Measurements from ENCODE around the gene NAXE.
A peak's percentile ranks its signal among the peaks of the same experiment; 100 is the strongest.
"Not testable (repeated sequence)": the region's sequence is repeated elsewhere in the genome, so short reads cannot be mapped to it uniquely, and the experiment has no call there.

Gene NAXE

DNA sequence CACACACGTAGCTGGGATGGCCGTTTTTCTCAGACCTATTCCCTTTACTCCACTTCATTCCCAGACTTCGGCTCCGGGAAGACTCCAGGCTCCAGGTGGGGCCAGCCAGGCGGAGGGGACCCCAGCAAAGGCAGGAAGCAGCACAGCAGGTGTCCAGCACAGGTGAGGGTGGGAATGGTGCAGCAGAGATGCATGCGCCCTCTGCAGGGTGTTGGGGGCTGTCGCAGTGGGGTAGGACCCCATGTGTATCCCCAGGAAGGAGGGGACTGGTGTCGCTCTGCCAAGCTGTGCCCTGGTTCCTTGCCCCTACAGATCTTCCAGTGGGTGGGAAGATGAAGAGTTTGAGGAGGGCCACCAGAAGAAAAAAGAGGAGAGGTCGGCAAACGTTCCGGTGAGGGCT is 6.8 kb upstream of the NAXE start:
- Histone ChIP-seq H3K9ac (ENCODE audit: low read length) (no peak overlapping the region), H3K4me1 (ENCODE audit: control insufficient read depth, insufficient read depth, low read length) (no peaks in the 10 kb centered on the region), H3K4me3 (ENCODE audit: low read length) (no peak overlapping the region), H3K36me3 (ENCODE audit: control insufficient read depth, insufficient read depth, low read length, severe bottlenecking) (no peaks in the 10 kb centered on the region), H3K9me3 (ENCODE audit: control insufficient read depth, low read length) (no peaks in the 10 kb centered on the region), H3K27me3 (replicated peaks; ENCODE audit: control insufficient read depth, insufficient read depth, low read length) (peaks cover 18% of the 10 kb centered on the region)
- DNase-seq (ENCODE audit: low read depth), result no peak

DNA sequence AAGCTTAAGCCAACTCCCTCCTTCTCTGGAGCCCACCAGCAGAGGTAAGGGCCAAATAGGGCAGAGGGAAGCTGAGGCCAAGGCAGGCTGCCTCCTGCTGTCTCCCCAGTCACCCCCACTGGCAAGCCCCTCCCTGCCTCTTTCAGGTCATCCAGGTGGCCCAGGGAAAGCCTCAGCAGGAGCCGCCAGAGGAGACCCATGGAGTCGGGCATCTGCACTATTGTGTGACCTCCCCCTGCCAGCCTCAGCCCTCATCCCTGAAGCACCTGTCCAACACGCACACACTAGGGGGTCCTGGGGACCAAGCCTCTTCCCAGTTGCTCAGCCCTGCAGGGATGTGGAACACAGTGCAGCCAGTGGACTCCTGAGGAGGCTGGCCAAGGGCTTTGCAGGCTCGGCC is 5.3 kb upstream of the NAXE start:
- peaks cover 5% of the 10 kb centered on the region for H3K4me1 ChIP-seq (ENCODE audit: control insufficient read depth, insufficient read depth, low read length)
- no peaks in the 10 kb centered on the region for H3K36me3 ChIP-seq (ENCODE audit: control insufficient read depth, insufficient read depth, low read length, severe bottlenecking)
- H3K9me3 ChIP-seq (ENCODE audit: control insufficient read depth, low read length), result no peaks in the 10 kb centered on the region
- no peak overlapping the region for H3K9ac ChIP-seq (ENCODE audit: low read length)
- H3K27me3 ChIP-seq (replicated peaks; ENCODE audit: control insufficient read depth, insufficient read depth, low read length), result peaks cover 10% of the 10 kb centered on the region
- H3K4me3 ChIP-seq (ENCODE audit: low read length), result no peak overlapping the region
- DNase-seq (ENCODE audit: low read depth), result no peak

DNA sequence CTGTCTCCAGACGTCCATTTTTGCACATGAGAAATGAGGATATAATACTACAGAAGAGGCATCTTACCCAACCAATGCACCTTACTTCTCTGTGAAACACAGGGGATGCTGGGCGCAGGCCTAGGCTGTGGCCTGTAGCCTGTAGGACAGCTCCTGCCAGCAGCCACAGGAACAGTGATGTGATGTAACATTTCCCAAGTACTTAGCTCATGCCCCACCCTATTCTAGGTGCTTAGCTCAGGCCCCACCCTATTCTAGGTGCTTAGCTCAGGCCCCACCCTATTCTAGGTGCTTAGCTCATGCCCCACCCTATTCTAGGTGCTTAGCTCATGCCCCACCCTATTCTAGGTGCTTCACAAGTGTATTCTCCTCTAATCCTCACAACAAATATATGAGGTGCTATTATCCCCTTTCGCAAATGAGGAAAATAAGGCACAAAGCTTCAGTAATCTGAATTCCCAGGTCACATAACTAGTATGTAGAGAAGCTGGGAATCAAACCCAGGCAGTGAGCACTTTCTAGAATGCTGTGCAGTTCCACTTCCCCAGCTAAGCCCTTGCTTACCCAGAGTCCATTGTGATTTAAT is 4.6 kb upstream of the NAXE start:
- peaks cover 10% of the 10 kb centered on the region for H3K27me3 ChIP-seq (replicated peaks; ENCODE audit: control insufficient read depth, insufficient read depth, low read length)
- H3K36me3 ChIP-seq (ENCODE audit: control insufficient read depth, insufficient read depth, low read length, severe bottlenecking), result no peaks in the 10 kb centered on the region
- no peaks in the 10 kb centered on the region for H3K9me3 ChIP-seq (ENCODE audit: control insufficient read depth, low read length)
- H3K4me3 ChIP-seq (ENCODE audit: low read length), result no peak overlapping the region
- H3K9ac ChIP-seq (ENCODE audit: low read length), result no peak overlapping the region
- no peak for DNase-seq (ENCODE audit: low read depth)
- H3K4me1 ChIP-seq (ENCODE audit: control insufficient read depth, insufficient read depth, low read length), result peaks cover 6% of the 10 kb centered on the region

DNA sequence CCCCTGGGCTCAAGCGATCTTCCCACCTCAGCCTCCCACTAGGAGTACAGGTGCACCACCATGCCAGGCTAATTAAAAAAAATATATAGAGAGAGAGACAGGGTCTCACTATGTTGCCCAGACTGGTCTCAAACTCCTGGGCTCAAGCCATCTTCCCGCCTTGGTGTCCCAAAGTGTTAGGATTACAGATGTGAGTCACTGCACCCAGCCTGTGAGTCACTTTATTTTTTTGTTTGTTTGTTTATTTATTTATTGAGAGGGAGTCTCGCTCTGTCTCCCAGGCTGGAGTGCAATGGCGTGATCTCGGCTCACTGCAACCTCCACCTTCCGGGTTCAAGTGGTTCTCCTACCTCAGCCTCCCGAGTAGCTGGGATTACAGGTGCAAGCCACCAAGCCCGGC is 3.6 kb upstream of the NAXE start:
- H3K9ac ChIP-seq (ENCODE audit: low read length); H3K36me3 ChIP-seq (ENCODE audit: control insufficient read depth, insufficient read depth, low read length, severe bottlenecking); DNase-seq (ENCODE audit: low read depth); H3K4me3 ChIP-seq (ENCODE audit: low read length); H3K27me3 ChIP-seq (replicated peaks; ENCODE audit: control insufficient read depth, insufficient read depth, low read length); H3K9me3 ChIP-seq (ENCODE audit: control insufficient read depth, low read length): not testable (repeated sequence)
- peaks cover 11% of the 10 kb centered on the region for H3K4me1 ChIP-seq (ENCODE audit: control insufficient read depth, insufficient read depth, low read length)

DNA sequence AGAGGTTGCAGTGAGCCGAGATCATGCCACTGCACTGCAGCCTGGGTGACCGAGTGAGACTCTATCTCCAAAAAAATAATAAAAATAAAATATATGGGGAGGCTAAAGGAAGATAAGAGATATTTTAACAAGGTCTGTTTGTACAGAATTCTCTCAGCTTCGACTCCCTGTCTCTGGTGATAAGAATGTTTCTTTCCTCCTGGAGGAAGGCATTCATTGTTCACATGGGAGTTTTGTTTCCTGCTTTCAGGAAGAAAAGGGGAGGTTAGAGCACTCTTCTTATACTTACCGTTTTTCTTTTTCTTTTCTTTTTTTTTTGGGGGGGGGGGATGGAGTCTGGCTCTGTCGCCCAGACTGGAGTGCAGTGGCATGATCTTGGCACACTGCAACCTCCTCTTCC is 2.0 kb upstream of the NAXE start:
- Histone ChIP-seq H3K9ac (ENCODE audit: low read length) (no peak overlapping the region), H3K27me3 (replicated peaks; ENCODE audit: control insufficient read depth, insufficient read depth, low read length) (peaks cover 10% of the 10 kb centered on the region), H3K4me1 (ENCODE audit: control insufficient read depth, insufficient read depth, low read length) (peaks cover 11% of the 10 kb centered on the region), H3K36me3 (ENCODE audit: control insufficient read depth, insufficient read depth, low read length, severe bottlenecking) (peaks cover 8% of the 10 kb centered on the region), H3K9me3 (ENCODE audit: control insufficient read depth, low read length) (no peaks in the 10 kb centered on the region), H3K4me3 (ENCODE audit: low read length) (no peak overlapping the region)
- no peak for DNase-seq (ENCODE audit: low read depth)

DNA sequence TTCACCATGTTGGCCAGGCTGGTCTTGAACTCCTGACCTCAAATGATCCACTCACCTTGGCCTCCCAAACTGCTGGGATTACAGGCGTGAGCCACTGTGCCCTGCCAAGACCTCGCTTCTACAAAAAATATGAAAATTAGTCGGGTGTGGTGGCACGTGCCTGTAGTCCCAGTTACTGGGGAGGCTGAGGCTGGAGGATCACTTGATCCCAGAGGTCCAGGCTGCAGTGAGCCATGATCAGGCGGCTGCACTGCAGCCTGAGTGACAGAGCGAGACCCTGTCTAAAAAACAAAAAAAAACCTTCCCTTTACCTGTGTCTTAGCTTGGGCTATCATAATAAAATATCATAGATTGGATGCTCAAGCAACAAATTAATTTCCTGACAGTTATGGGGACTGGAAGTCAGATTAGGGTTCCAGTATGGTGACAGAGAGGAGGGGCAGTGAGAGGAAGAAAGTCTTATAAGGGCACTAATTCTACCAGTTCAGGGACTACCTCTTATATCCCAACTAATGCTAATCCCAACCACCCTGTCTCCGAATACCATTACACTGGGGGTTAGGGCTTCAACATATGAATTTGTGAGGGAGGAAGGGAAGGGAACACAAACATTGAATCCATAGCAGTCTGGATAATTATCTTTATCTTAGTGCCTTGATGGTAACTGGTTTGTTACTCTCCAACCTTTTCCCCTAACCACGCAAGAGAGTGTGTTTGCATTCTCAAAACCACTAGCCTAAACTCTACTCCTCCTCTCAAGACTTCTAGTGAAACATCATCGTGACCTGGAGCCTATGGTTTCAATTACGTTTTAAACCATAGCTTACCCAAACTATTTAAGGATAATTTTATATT is 1.0 kb upstream of the NAXE start:
- Histone ChIP-seq H3K4me3 (ENCODE audit: low read length) (peak overlapping the region; percentile 86), H3K27me3 (replicated peaks; ENCODE audit: control insufficient read depth, insufficient read depth, low read length) (peaks cover 1% of the 10 kb centered on the region), H3K9ac (ENCODE audit: low read length) (peak overlapping the region; percentile 87), H3K36me3 (ENCODE audit: control insufficient read depth, insufficient read depth, low read length, severe bottlenecking) (peaks cover 18% of the 10 kb centered on the region), H3K9me3 (ENCODE audit: control insufficient read depth, low read length) (no peaks in the 10 kb centered on the region), H3K4me1 (ENCODE audit: control insufficient read depth, insufficient read depth, low read length) (peaks cover 11% of the 10 kb centered on the region)
- no peak for DNase-seq (ENCODE audit: low read depth)

DNA sequence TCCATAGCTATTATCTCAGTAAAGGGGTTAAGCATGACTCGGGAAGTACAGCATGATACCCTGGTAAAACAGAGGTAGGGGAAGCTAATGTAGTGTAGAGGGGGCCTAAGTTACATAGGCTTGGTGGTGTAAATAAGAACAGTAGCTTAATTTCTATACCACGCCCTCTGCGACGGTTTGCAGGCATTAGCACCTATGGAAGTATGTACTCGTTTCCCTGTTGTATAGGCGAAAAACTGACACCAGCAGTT is 470 bp upstream of the NAXE start:
- Histone ChIP-seq H3K4me1 (ENCODE audit: control insufficient read depth, insufficient read depth, low read length) (peaks cover 11% of the 10 kb centered on the region), H3K4me3 (ENCODE audit: low read length) (peak overlapping the region; percentile 86), H3K9ac (ENCODE audit: low read length) (peak overlapping the region; percentile 87), H3K9me3 (ENCODE audit: control insufficient read depth, low read length) (no peaks in the 10 kb centered on the region), H3K27me3 (replicated peaks; ENCODE audit: control insufficient read depth, insufficient read depth, low read length) (no peaks in the 10 kb centered on the region), H3K36me3 (ENCODE audit: control insufficient read depth, insufficient read depth, low read length, severe bottlenecking) (peaks cover 23% of the 10 kb centered on the region)
- no peak for DNase-seq (ENCODE audit: low read depth)

DNA sequence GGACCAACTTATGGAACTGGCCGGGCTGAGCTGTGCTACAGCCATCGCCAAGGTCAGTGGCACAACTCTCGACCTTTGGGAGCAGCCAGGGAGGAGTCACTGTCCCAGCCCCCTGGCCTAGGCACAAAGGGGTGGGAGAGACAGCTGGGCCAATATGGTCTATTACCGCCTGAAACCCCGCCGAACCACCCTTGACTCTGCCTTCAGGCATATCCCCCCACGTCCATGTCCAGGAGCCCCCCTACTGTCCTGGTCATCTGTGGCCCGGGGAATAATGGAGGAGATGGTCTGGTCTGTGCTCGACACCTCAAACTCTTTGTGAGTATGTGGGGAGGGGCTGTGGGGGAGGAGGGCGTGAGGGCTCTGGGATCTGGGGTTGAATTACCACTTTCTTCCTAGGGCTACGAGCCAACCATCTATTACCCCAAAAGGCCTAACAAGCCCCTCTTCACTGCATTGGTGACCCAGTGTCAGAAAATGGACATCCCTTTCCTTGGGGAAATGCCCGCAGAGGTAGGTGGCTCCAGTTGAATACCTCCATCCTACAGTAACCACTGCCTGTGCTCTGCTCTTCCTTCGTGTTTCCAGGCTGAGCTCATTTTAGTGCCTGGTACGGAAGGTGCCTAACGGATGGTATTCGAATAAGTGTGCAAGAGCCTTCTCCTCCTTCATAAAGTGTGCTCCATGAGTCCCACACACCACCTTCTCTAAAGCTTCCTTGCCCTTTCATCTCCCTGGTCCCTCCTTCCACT is 758 bp downstream of the NAXE start:
- H3K4me3 ChIP-seq (ENCODE audit: low read length), result peak overlapping the region; percentile 86
- peak overlapping the region; percentile 87 for H3K9ac ChIP-seq (ENCODE audit: low read length)
- H3K27me3 ChIP-seq (replicated peaks; ENCODE audit: control insufficient read depth, insufficient read depth, low read length), result no peaks in the 10 kb centered on the region
- H3K4me1 ChIP-seq (ENCODE audit: control insufficient read depth, insufficient read depth, low read length), result peaks cover 11% of the 10 kb centered on the region
- no peak for DNase-seq (ENCODE audit: low read depth)
- peaks cover 35% of the 10 kb centered on the region for H3K36me3 ChIP-seq (ENCODE audit: control insufficient read depth, insufficient read depth, low read length, severe bottlenecking)
- no peaks in the 10 kb centered on the region for H3K9me3 ChIP-seq (ENCODE audit: control insufficient read depth, low read length)

DNA sequence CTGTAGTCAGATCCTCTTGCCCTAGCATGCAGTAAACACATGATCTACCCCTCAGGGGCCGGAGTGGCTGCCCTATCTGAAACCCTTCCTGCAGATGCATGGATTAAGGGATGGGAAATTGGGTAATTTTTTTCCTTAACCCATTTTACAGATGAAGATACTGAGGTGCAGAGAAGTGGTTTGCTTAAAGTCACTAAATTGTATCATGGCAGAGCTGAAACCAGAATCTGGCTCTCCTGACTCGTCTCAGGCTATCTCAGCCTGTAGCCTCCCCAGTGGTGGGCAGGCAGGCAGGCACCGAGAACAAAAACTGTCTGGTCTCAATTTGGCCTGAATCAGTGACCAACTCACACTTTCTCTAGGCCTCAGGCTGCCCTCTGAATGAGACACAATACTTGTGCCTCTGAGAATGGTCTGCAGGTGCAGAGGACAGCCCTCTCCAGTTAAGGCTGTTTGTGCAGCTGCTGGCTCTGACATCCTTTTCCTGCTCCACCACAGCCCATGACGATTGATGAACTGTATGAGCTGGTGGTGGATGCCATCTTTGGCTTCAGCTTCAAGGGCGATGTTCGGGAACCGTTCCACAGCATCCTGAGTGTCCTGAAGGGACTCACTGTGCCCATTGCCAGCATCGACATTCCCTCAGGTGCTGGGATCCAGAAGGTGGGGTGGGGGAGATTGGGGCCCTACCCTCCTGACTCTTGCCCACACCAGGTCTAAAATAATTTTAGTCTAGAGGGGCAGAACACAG is 1.5 kb downstream of the NAXE start:
- DNase-seq (ENCODE audit: low read depth), result no peak
- Histone ChIP-seq H3K36me3 (ENCODE audit: control insufficient read depth, insufficient read depth, low read length, severe bottlenecking) (peaks cover 43% of the 10 kb centered on the region), H3K9me3 (ENCODE audit: control insufficient read depth, low read length) (no peaks in the 10 kb centered on the region), H3K9ac (ENCODE audit: low read length) (no peak overlapping the region), H3K27me3 (replicated peaks; ENCODE audit: control insufficient read depth, insufficient read depth, low read length) (no peaks in the 10 kb centered on the region), H3K4me3 (ENCODE audit: low read length) (no peak overlapping the region), H3K4me1 (ENCODE audit: control insufficient read depth, insufficient read depth, low read length) (peaks cover 11% of the 10 kb centered on the region)

DNA sequence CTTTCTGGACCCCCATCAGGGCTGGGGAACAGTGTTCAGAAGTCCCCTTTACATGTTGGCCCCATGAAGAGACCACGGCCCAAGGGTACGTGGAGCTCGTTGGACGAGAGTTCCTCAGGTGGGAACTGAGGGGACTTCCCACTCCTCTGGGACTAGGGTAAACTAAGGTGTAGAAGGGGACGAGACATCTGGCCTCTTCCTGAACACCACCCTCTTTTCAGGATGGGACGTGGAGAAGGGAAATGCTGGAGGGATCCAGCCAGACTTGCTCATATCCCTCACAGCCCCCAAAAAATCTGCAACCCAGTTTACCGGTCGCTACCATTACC is 2.0 kb downstream of the NAXE start:
- no peaks in the 10 kb centered on the region for H3K9me3 ChIP-seq (ENCODE audit: control insufficient read depth, low read length)
- H3K4me1 ChIP-seq (ENCODE audit: control insufficient read depth, insufficient read depth, low read length), result peaks cover 11% of the 10 kb centered on the region
- no peaks in the 10 kb centered on the region for H3K27me3 ChIP-seq (replicated peaks; ENCODE audit: control insufficient read depth, insufficient read depth, low read length)
- H3K36me3 ChIP-seq (ENCODE audit: control insufficient read depth, insufficient read depth, low read length, severe bottlenecking), result peaks cover 48% of the 10 kb centered on the region
- H3K9ac ChIP-seq (ENCODE audit: low read length), result no peak overlapping the region
- no peak for DNase-seq (ENCODE audit: low read depth)
- no peak overlapping the region for H3K4me3 ChIP-seq (ENCODE audit: low read length)

DNA sequence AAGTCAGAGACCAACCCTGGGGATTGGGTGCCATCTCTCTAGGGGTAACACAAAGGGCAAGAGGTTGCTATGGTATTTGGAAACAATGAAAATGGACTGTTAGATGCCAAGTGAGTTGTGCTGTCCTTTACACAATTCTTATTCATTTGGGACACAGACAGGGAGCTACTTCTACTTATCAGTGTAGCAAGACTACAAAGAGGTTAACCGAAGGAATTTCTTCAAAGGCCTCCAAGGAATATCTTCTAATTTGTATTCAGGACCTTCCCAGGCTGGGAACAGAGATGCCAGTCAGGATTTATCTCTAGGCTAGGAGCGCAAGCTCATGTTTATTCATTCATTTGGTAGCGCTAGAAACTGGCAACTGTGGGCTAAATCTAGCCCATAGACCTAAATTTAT is 2.6 kb downstream of the NAXE start:
- Histone ChIP-seq H3K27me3 (replicated peaks; ENCODE audit: control insufficient read depth, insufficient read depth, low read length) (no peaks in the 10 kb centered on the region), H3K4me3 (ENCODE audit: low read length) (no peak overlapping the region), H3K36me3 (ENCODE audit: control insufficient read depth, insufficient read depth, low read length, severe bottlenecking) (peaks cover 50% of the 10 kb centered on the region), H3K4me1 (ENCODE audit: control insufficient read depth, insufficient read depth, low read length) (peaks cover 11% of the 10 kb centered on the region), H3K9me3 (ENCODE audit: control insufficient read depth, low read length) (no peaks in the 10 kb centered on the region), H3K9ac (ENCODE audit: low read length) (no peak overlapping the region)
- DNase-seq (ENCODE audit: low read depth), result no peak
